HUDEP-2 (cell line): ENCODE measurements around the gene TBXAS1.

ENCODE experiments used
- DNase-seq, 76 experiments: peaks; one replicate each; lab custom pipeline; 2025; ENCODE audit not compliant: unreplicated experiment in 76 of 76; lab: John Stamatoyannopoulos, UW

The TBXAS1 gene

GRCh38 chr7:139941866-139942265 lies 112.8 kb downstream of the TBXAS1 start:
- DNase-seq = no peak

- no peak for DNase-seq
These were observed 113.6 kb downstream of the TBXAS1 start for GRCh38 chr7:139942636-139943035.

GRCh38 chr7:139943401-139943800 lies 114.3 kb downstream of the TBXAS1 start:
- DNase-seq = no peak

GRCh38 chr7:139944248-139944647 lies 115.2 kb downstream of the TBXAS1 start:
- DNase-seq = no peak

- DNase-seq = no peak
These were observed 117.5 kb downstream of the TBXAS1 start for GRCh38 chr7:139946533-139946932.

GRCh38 chr7:139947021-139947420 lies 118.0 kb downstream of the TBXAS1 start:
- DNase-seq = no peak

- no peak for DNase-seq
These were observed 119.1 kb downstream of the TBXAS1 start for GRCh38 chr7:139948167-139948566.

- DNase-seq = no peak
These were observed 119.7 kb downstream of the TBXAS1 start for GRCh38 chr7:139948587-139949335.

- DNase-seq = no peak
These were observed 120.6 kb downstream of the TBXAS1 start for GRCh38 chr7:139949629-139950028.

GRCh38 chr7:139950881-139951525 lies 121.9 kb downstream of the TBXAS1 start:
- DNase-seq = no peak

GRCh38 chr7:139953229-139953628 lies 124.2 kb downstream of the TBXAS1 start:
- no peak for DNase-seq

- DNase-seq = no peak
These were observed 126.2 kb downstream of the TBXAS1 start for GRCh38 chr7:139955109-139955820.

- no peak for DNase-seq
These were observed 129.7 kb downstream of the TBXAS1 start for GRCh38 chr7:139958599-139959284.

GRCh38 chr7:139959285-139959628 lies 130.2 kb downstream of the TBXAS1 start:
- no peak for DNase-seq

- DNase-seq = no peak
These were observed 130.7 kb downstream of the TBXAS1 start for GRCh38 chr7:139959718-139960117.

- DNase-seq = no peak
These were observed 131.1 kb downstream of the TBXAS1 start for GRCh38 chr7:139960157-139960556.

- DNase-seq = no peak
These were observed 137.0 kb downstream of the TBXAS1 start for GRCh38 chr7:139965942-139966628.

- no peak for DNase-seq
These were observed 137.9 kb downstream of the TBXAS1 start for GRCh38 chr7:139966949-139967348.

GRCh38 chr7:139968931-139969330 lies 139.9 kb downstream of the TBXAS1 start:
- DNase-seq = no peak

GRCh38 chr7:139972029-139972428 lies 143.0 kb downstream of the TBXAS1 start:
- DNase-seq = no peak
